GM15510 (cell line): ENCODE measurements around the gene KLRK1.

Experiments used
- POLR2A ChIP-seq: IDR thresholded peaks from 3 replicates; pipeline ENCODE4 v1.6.1; 2011; ENCODE audit warnings: borderline replicate concordance; ENCODE audit not compliant: insufficient read length; ENCODE audit errors: extremely low read depth

Gene KLRK1

DNA sequence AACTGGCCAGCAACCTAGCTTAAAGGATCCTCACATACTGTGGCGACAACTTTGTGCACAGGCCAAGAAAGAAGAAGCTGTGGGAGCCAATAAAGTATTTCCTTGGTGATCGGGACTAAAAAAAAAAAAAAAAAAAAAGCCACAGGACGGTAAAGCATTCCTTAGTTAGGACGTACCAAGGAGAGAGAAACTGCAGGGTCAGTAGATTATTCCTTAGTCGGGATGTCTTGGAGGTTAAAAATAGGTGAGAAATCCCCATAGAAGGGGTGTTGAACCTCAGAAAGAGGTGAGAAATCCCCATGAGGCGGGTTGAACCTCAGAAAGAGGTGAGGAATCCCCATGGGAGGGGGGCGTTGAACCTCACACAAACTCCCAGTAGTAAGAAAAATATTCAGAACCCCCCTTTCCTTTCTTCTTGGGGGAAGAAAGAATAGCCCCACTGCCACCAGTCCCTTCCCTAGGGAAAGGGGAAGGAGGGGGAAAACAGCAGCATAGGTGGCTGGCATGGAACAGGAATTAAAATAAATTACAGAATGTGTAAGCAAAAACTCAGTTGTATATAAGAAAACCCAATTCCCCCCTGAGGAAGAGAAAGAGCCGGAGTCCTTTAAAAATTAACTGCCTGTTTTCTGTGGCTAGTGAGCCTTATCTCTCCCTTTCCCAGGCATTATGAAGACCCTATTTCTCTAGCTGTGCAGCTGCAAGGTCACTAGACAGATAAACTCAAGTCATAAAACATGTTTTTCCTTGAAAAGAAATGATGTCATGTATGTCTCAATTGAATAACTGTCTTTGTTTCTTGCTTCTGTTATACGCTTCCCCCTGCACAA, 26.8 kb downstream of the KLRK1 start:
- TF ChIP-seq POLR2A: no peak

DNA sequence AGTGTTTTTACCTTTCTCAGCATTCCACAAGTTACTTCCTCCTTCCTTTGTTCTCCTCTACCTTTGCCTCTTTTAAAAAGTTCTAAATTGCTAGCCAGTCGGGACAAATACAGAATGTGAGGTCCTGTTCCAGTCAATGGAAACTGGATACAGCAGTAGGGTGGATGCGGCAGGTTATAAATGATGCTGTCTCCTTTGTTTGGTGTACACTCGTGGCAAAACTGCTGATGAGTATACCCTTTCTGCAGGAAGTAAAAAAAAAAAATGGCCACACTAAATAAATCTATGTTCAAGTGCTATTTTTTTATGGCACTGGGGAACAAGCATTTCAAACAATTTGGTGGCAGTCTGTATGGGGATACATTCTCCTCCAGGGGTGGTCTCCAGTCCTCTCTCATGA, 27.5 kb downstream of the KLRK1 start:
- no peak for TF ChIP-seq POLR2A

DNA sequence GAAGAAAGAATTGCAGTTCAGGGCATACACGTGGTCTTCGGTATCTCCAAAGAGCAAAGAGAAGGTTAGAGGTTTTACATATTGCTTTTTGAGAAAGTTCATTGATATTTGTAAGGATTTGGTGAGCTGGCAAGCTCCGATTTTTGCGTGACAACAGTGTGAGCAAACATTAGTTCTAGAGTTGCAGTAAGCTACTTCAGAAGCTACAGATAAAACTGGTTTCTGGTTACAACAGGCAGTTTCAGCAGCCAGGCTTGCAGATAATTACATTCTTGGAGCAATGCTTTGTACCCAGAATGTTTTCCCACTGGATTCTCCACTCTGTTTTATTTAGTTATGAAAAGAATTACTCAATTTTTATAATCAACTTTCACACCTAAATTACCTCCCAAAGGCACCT, 28.2 kb downstream of the KLRK1 start:
- TF ChIP-seq POLR2A: no peak

DNA sequence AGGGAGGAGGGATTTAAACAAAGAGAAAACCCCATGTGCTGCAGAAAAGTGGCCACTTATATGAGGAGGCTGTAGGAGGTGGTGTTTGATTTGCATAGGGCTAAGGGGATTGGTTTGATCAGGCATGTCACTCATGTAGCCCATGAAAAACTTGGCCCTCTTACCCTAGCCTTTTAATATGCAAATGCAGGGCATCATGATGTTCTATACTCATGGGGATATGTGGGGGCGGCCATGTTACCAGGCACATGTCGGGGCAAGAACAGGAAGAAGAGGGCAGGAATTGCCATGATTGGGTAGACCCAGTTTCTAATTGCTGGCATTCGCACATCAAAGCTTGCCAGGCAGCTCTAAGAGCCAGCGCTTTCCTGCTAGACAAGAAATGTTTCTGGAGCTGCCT, 28.8 kb downstream of the KLRK1 start:
- no peak for TF ChIP-seq POLR2A

DNA sequence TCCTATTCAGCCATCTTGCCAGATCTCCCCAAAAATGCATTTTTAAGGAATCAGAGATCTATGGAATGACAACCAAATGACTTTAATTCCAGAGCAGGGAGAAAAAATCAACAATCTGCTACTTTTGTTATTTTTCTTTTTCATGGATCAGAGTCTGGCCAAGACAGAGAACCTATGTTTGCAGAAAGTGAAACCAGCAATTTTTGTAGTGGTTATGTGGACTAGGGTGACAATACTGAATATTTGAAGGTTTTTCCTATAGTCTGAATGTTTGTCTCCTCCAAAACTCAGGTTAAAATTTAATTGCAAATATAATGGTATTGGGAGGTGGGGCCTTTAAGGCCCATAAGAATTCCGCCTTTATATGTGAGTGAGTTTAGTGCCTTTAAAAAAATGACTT, 30.9 kb downstream of the KLRK1 start:
- no peak for TF ChIP-seq POLR2A

DNA sequence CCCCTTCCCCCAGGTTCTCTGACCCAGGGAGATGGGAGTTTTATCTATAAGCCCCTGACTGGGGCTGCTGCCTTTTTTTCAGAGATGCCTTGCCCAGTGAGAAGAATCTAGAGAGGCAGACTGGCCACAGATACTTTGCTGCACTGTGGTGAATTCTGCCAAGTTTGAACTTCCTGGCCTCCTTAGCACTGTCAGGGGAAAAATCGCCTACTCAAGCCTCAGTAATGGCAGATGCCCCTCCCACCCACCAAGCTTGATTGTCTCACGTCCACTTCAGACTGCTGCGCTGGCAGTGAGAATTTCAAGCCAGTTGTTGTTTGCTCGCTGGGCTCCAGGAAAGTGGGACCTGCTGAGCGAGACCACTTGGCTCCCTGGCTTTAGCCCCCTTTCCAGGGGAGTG, 31.7 kb downstream of the KLRK1 start:
- no peak for TF ChIP-seq POLR2A

DNA sequence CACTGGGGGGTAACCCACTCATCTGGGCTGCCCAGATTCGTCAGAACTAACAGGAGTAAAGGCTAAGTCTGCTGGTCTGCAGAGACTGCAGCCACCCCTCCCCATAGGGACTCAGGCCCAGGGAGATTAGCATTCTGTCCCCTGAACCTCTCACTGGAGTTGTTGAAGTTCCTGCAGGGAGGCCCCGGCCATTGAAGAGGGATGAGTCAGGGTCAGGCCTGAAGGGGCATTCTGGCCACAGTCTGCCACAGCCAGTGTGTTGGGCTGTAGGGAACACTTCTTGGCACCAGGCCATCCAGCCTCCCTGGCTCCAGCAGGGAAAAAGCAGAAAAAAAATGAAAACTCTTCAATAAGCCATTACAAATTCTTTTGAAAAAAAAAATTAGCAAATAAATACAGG, 35.3 kb downstream of the KLRK1 start:
- no peak for TF ChIP-seq POLR2A

DNA sequence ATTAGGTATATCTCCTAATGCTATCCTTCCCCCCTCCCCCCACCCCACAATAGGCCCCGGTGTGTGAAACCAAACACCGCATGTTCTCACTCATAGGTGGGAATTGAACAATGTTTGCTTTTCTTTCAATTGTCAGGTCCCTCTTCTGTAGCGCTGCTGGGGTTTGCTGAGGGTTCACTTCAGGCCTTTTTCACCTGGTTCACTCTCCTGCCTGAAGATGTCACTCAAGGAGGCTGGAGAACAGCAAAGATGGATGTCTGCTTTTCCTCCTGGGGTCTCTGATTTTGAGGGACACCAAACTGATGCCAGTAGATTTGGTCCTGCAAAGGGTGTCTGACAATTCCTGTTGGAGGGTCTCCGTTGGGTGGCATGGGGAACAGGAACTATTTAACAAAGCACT, 35.8 kb downstream of the KLRK1 start:
- no peak for TF ChIP-seq POLR2A

DNA sequence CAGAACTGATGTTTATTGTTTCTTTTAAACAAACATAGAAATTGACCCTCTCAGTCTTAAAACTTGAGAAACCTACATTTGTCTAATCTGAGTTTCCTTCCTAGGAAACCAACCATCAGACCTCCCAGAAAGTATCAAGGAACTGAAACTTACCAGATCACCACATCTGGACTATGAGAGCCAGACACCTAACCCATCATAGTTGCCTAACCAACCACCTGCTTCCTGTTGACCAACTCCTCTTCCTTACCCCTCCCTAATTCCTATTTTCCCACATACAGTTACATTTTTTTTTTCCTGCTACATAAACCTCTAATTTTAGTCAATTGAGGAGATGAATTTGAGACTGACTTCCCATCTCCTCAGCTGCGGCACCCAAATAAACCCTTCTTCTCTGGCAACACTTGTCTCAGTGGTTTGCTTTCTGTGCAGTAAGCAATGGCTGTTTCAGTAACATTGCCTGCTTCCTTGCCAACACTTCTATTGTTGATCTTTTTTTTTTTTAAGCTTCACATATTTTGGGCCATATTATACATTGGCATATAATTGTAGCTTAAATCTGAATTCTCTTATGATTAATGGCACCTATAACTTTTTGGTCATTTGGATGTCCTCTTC, 47.8 kb downstream of the KLRK1 start:
- TF ChIP-seq POLR2A: no peak

DNA sequence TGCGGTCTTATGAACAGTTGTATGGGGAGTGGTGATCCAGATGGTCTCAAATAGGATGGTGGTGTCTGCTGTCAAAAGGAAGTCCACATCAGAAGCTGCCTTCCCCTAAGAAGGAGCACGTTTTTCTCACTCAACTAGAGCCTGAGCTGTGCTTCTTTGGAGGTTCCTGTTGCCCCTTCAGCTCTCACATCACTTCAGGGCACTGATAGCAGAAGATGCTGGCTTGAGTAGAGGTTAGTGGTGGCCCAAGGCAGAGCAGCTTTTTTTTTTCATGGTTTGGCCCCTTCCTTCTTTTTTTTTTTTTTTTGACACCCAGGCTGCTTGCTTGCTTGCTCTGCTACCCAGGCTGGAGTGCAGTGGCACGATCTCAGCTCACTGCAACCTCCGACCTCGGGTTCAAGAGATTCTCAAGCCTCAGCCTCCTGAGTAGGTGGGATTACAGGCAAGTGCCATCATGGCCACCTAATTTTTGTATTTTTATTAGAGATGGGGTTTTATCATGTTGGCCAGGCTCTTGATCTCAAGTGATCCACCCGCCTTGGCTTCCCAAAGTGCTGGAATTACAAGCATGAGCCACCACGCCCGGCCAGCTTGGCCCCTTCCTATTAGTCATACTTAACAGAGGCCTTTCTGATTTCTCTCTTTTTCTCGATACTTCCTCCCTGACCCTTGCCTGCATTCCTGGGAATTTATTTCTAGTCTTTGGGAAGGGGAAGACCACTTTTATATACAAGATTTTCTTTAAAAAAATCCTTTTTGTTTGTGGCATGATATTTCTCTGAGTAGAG, 50.6 kb downstream of the KLRK1 start:
- TF ChIP-seq POLR2A: no peak

DNA sequence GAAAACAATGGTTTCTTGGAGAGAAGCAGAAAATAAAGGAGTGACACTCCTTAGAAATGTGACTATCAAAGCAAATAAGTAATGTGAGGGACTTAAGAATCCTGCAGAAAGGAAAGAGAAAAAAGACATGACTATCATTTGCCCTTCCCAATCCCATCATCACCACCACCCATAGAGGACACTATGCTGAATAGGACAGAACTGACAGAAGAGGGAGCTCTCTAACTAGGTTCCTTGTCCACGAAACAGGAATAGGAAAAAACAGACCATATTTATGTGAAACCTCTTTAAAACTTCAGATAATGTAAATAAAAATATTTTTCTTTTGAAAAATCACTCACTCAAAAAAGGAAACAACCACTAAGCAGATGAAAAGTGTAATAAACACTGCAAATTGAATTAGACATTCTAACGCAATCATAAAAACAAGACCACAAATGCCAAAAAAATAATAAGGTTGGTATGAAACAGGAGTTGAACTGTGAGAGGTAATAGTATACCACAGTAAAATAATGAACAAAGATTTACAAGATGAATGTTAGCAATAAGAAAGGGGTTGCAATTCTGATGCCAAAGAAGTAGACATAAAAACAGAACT, 58.1 kb downstream of the KLRK1 start:
- no peak for TF ChIP-seq POLR2A
